ENCODE measurements around the gene ICA1.

DNA sequence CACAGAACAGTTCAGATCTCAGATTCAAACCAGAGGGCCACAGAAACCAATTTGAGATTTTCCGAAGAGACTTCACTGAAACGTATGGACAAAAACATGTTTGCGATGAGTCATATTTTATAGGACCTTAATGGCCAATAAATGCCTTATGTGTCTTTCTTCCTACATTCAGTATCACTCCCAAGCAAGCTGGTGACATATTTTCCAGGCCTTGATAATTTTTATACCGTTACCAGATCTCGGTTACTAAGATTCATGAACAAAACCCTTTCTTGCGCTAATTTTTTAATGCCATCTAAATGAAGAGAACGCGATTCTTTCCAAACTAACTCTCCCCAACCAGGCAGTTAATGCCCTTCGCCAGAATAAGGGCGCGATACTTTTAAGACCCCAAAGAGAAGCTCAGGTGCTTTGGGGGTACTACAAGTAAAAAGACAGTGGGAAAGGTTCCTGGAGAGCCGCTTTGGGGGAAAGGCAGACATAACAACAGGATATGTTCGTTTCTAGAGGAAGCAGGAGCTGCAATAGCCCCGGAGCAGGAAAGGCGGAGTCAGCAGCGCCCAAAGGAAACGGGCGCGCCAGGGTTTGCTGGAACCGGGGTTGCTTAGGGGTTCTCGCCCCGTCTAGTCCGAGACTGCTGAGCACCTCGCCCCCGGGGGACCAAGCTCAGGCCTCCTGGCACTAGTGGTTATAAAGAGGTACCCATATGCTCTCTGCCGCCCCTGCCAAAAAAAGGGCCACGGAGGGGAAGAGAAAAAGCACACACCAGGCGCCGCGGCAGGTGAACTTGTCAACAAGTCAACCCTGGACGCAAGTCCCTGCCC lies 884 bp downstream of the ICA1 start:
- TF ChIP-seq, protein P1, sequence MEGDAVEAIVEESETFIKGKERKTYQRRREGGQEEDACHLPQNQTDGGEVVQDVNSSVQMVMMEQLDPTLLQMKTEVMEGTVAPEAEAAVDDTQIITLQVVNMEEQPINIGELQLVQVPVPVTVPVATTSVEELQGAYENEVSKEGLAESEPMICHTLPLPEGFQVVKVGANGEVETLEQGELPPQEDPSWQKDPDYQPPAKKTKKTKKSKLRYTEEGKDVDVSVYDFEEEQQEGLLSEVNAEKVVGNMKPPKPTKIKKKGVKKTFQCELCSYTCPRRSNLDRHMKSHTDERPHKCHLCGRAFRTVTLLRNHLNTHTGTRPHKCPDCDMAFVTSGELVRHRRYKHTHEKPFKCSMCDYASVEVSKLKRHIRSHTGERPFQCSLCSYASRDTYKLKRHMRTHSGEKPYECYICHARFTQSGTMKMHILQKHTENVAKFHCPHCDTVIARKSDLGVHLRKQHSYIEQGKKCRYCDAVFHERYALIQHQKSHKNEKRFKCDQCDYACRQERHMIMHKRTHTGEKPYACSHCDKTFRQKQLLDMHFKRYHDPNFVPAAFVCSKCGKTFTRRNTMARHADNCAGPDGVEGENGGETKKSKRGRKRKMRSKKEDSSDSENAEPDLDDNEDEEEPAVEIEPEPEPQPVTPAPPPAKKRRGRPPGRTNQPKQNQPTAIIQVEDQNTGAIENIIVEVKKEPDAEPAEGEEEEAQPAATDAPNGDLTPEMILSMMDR (optimal IDR thresholded peaks at IDR 0.05 in 1 of 3, IDR thresholded peaks at IDR 0.05 in 1 of 3, conservative IDR thresholded peaks at IDR 0.05 in 1 of 3; ENCODE audit: extremely low read depth in 1 of 3, insufficient read depth in 2 of 3, low read length in 3 of 3): no peak
- no peak for TF ChIP-seq EZH2 (IDR thresholded peaks at IDR 0.05; ENCODE audit: low read length)

Data from keratinocyte (primary cell).